Peyer's patch (tissue), 4 donors: ENCODE results near the gene ABCC4. TPM values are rescaled to one million over a fixed set of nuclear protein-coding genes. Genes with fewer than 3 reads are reported as not detected.

Experiments
- DNase-seq, 3 donors: peaks; one replicate each; pipeline ENCODE4 v3.0.0-alpha.2; 2017 to 2019
- H3K27ac ChIP-seq, 4 donors: fragments of 200-600 bp; sonication (generic); one replicate each; pipeline ENCODE4 v1.5.1; 2016 to 2019
- H3K27me3 ChIP-seq, 2 donors: fragments of 200-600 bp; sonication (generic); one replicate each; pipeline ENCODE4 v1.5.1; 2019
- H3K36me3 ChIP-seq, 3 donors: fragments of 200-600 bp; sonication (generic); one replicate each; pipeline ENCODE4 v1.5.1; 2016 to 2019
- H3K4me1 ChIP-seq, 4 donors: fragments of 200-600 bp; sonication (generic); one replicate each; pipeline ENCODE4 v1.5.1; 2016 to 2019
- H3K4me3 ChIP-seq, 4 donors: fragments of 200-600 bp; sonication (generic); 1 replicate in 3 of 4; 2 replicates in 1 of 4; pipeline ENCODE4 v1.5.1; 2016 to 2019; ENCODE audit warnings: mild to moderate bottlenecking in 1 of 4
- H3K9me3 ChIP-seq, 4 donors: fragments of 200-600 bp; sonication (generic); one replicate each; pipeline ENCODE4 v1.5.1; 2016 to 2019; ENCODE audit warnings: mild to moderate bottlenecking in 1 of 4
- POLR2A ChIP-seq, 2 donors: fragments of 450-650 bp; IDR thresholded peaks; one replicate each; pipeline ENCODE4 v1.5.1; 2017; ENCODE audit warnings: antibody characterized with exemption in 2 of 2, mild to moderate bottlenecking in 2 of 2, moderate library complexity in 2 of 2
- total RNA-seq, 4 donors: library from RNA; depleted of rRNA; stranded (reverse); fragments of >200 nt; gene quantifications; one replicate each; pipeline ENCODE4 v1.1.0, GENCODE V29; 2016
- TF ChIP-seq, protein P1 (sequence below), 6 experiments: fragments of 450-650 bp in 4 of 6; fragments of 200-600 bp in 2 of 6; sonication (generic) in 1 of 6; IDR thresholded peaks; one replicate each; pipeline ENCODE4 v1.5.1; 2017 to 2019; ENCODE audit warnings: antibody characterized with exemption in 6 of 6, mild to moderate bottlenecking in 3 of 6, moderate library complexity in 1 of 6

ABCC4 gene
- total RNA-seq, 4 donors from 2014 or later = 7.2 to 81.7 (median 13.7) TPM

DNA sequence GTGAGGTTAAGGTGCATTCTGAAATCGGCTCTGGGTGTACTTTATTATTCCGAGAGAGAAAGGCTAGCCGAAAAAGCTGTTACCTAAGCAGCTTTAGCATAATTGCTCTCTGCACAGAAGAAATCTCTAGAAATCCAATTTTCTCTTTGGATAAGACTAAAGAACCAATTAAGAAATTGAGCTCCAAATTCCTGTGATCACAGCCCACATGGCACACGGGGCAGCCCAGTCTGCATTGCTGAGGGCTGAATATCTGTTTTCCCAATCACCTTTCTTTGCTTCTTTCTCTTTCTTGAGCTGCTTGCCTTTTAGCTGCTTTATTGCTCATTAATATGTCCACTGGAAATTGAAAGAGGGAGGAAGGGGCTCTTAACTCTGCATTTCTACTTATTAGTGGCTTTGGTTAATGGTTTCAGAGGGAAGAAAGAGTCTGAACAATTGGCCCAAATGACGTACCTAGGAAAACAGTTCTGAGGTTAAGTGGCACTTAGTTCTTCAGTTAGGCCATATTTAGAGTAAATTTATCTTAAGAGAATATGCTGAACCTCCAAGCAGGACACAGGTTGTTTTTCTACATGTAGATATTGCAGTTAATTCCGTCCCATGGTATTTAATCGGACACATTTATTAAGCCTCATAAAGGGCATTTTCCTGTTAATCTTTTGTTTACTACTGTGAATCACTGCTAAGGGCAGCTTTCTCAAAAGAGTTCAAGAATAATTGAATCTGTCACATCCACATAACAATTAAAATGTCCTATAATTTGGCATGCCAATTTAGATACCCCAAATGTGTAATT, 265.7 kb downstream of the ABCC4 start:
- no peak for DNase-seq
- TF ChIP-seq, protein P1, sequence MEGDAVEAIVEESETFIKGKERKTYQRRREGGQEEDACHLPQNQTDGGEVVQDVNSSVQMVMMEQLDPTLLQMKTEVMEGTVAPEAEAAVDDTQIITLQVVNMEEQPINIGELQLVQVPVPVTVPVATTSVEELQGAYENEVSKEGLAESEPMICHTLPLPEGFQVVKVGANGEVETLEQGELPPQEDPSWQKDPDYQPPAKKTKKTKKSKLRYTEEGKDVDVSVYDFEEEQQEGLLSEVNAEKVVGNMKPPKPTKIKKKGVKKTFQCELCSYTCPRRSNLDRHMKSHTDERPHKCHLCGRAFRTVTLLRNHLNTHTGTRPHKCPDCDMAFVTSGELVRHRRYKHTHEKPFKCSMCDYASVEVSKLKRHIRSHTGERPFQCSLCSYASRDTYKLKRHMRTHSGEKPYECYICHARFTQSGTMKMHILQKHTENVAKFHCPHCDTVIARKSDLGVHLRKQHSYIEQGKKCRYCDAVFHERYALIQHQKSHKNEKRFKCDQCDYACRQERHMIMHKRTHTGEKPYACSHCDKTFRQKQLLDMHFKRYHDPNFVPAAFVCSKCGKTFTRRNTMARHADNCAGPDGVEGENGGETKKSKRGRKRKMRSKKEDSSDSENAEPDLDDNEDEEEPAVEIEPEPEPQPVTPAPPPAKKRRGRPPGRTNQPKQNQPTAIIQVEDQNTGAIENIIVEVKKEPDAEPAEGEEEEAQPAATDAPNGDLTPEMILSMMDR (IDR thresholded peaks at IDR 0.05) = no peak
- TF ChIP-seq POLR2A (IDR thresholded peaks at IDR 0.05) = no peak
- Histone ChIP-seq H3K27ac (no peak overlapping the region), H3K9me3 (no peaks in the 10 kb centered on the region), H3K4me1 (no peaks in the 10 kb centered on the region), H3K36me3 (no peaks in the 10 kb centered on the region), H3K27me3 (no peaks in the 10 kb centered on the region), H3K4me3 (no peak overlapping the region)

DNA sequence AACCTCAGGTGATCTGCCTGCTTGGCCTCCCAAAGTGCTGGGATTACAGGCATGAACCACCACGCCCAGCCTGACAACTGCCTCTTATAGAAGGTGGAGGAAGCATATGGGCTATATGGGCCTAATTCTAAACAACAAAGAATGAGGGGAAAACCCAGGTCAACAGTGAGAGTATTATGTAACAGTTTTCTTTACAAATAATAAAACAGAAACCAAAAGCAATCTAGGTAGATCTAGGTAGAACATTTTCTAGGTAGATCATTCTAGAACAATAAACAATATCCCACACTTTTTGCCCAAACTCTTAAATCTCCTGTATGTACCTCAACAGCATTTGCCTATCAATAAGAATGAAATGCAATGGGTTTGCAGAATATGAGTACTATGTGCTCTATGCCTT, 267.4 kb downstream of the ABCC4 start:
- no peaks in the 10 kb centered on the region for H3K9me3 ChIP-seq
- TF ChIP-seq, protein P1 (IDR thresholded peaks at IDR 0.05) = no peak
- no peak for TF ChIP-seq POLR2A (IDR thresholded peaks at IDR 0.05)
- no peaks in the 10 kb centered on the region for H3K4me1 ChIP-seq
- H3K4me3 ChIP-seq = no peak overlapping the region
- H3K27me3 ChIP-seq = no peaks in the 10 kb centered on the region
- H3K36me3 ChIP-seq = no peaks in the 10 kb centered on the region
- H3K27ac ChIP-seq = no peak overlapping the region
- DNase-seq = no peak

DNA sequence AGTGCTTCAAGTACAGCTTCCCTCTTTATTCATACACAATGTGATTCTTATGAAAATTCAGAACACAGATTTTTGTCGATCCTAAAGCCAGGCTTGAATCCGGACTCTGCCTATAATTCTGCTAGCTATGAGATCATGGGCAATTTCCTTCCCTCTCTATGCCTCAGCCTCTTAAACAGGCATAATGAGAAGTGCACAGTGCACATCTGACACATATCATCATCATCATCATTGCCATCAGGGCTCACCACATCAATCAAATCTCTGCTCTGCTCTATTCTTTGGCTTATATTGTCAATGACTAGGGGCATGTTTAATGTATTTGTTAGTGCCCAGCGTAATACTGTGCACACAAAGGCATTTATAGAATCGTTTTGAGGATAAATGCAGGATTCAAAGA, 269.1 kb downstream of the ABCC4 start:
- no peak for DNase-seq
- Histone ChIP-seq H3K27me3 (no peaks in the 10 kb centered on the region), H3K4me1 (no peaks in the 10 kb centered on the region), H3K27ac (no peak overlapping the region), H3K9me3 (no peaks in the 10 kb centered on the region), H3K36me3 (no peaks in the 10 kb centered on the region), H3K4me3 (no peak overlapping the region)
- TF ChIP-seq, protein P1 (IDR thresholded peaks at IDR 0.05) = no peak
- no peak for TF ChIP-seq POLR2A (IDR thresholded peaks at IDR 0.05)

DNA sequence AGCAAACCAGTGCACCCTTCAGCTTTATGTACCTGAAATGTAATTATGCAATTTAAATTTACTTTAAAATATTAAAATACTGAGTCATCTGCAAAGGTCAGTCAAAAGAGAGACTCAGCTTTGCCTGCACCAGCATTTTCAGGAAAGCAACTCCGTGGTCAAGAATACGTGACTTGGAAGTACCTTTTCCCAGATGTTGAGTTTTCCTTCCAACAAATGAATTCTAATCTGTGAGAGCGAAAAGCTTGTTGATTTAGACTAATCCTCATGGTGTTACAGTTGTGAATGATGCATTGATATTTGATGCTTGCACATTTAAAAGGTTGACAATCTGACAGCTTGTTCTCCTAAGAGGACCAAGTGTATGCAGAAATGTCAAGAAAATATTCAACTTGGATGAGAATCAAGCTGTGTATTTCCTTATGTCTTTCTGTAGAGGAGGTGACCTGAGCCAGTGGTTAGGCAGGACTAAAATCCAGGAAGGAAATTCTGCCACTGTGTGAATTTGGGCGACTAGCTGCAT, 270.4 kb downstream of the ABCC4 start:
- no peak for DNase-seq
- no peak overlapping the region for H3K4me3 ChIP-seq
- no peak for TF ChIP-seq POLR2A (IDR thresholded peaks at IDR 0.05)
- TF ChIP-seq, protein P1 (IDR thresholded peaks at IDR 0.05) = no peak
- no peaks in the 10 kb centered on the region for H3K36me3 ChIP-seq
- no peaks in the 10 kb centered on the region for H3K4me1 ChIP-seq
- H3K27me3 ChIP-seq = no peaks in the 10 kb centered on the region
- no peak overlapping the region for H3K27ac ChIP-seq
- H3K9me3 ChIP-seq = no peaks in the 10 kb centered on the region

DNA sequence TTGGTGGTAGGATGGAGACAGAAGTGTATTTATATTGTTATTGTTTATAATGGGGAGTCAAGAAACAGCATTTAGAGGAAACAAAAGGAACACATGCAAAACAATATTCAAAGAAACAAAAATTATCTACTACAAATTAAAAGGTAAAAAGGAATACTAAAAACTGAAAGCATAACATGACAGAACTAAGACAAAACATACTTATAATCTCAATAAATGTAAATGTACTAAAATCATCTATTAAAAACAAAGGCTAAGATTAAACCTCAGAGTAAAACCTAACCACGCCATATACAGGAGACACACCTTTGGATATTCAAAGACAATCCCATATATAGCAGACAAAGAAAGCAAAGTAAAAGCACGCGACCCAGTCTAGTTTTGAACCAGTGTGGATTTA, 273.6 kb downstream of the ABCC4 start:
- DNase-seq = no peak
- no peaks in the 10 kb centered on the region for H3K9me3 ChIP-seq
- H3K36me3 ChIP-seq = no peaks in the 10 kb centered on the region
- no peaks in the 10 kb centered on the region for H3K4me1 ChIP-seq
- no peak for TF ChIP-seq POLR2A (IDR thresholded peaks at IDR 0.05)
- TF ChIP-seq, protein P1 (IDR thresholded peaks at IDR 0.05) = no peak
- no peak overlapping the region for H3K4me3 ChIP-seq
- no peaks in the 10 kb centered on the region for H3K27me3 ChIP-seq
- no peak overlapping the region for H3K27ac ChIP-seq
